GM19467 (cell line): ENCODE data around the gene LDLRAD3.
"Not testable (repeated sequence)": the region's sequence is repeated elsewhere in the genome, so short reads cannot be mapped to it uniquely, and the experiment has no call there.

ENCODE experiments used
- ATAC-seq: cut with Tn5 transposase; IDR thresholded peaks from one replicate; pipeline ENCODE4 v1.9.1; 2021; ENCODE audit warnings: mild to moderate bottlenecking, moderate library complexity; ENCODE audit not compliant: unreplicated experiment

Gene LDLRAD3

DNA sequence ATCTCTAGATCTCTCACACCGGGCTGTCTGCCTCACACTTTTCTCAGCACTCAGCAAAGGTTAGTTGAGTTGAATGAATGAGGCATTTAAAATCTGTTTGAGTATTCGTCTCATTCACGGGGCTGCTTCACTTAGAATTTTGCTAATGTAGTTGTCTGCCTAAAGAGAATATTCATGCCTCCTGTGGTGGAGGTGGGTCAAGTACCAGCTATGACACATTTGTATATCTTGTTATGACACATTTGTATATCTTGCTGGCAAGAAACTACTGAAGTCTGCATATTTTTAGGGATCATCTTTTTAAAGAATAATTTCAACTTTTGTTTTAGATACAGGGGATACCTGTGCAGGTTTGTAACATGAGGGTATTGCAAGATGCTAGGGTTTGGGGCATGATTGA is 43.1 kb downstream of the LDLRAD3 start:
- no peak for ATAC-seq

DNA sequence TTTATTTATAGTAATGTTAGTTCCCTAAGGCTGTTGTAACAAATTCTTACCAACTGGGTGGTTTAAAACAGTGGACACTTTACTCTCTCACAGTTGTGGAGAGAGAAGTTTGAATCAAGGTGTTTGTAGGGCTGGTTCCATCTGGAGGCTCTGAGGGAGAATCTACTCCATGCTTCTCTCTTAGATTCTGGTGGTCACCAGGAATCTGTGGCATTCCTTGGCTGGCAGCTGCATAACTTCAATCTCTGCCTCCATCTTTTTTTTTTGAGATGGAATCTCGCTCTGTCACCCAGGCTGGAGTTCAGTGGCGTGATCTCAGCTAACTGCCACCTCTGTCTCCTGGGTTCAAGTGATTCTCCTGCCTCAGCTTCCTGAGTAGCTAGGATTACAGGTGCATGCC is 46.3 kb downstream of the LDLRAD3 start:
- ATAC-seq = no peak

- no peak for ATAC-seq
Measured at GRCh38 chr11:35990816-35991215, 47.0 kb downstream of the LDLRAD3 start.

- ATAC-seq = no peak
Measured at GRCh38 chr11:35992548-35992947, 48.7 kb downstream of the LDLRAD3 start.

DNA sequence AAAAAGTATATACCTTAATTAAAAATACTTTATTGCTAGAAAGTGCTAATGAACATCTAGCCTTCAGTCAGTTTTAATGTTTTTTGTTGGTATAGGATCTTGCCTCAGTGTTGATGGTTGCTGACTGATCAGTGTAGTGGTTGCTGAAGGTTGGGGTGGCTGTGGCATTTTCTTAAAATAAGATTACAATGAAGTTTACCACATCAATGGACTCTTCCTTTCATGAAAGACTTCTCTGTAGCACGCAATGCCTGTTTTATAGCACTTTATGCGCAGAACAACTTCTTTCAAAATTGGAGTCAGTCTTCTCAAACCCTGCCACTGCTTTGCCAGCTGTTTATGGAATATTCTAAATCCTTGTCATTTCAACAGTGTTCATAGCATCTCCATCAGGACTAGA is 50.6 kb downstream of the LDLRAD3 start:
- ATAC-seq = no peak

DNA sequence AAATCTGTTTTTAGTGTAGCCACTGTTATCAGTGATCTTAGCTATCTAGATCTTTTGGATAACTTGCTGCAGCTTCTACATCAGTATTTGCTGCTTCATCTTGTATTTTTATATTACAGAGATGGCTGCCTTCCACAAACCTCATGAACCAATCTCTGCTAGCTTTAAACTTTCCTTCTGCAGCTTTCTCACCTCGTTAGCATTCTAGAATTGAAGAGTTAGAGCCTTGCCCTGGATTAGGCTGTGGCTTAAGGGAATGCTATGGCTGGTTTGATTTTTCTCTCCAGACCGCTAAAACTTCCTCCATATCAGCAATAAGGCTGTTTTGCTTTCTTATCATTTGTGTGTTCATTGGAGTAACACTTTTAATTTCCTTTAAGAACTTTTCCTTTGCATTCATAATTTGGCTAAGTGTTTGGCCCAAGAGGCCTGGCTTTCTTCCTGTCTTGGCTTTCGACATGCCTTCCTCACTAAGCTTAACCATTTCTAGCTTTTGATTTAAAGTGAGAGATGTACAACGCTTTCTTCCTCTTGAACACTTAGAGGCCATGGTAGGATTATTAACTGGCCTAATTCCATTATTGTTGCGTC is 51.9 kb downstream of the LDLRAD3 start:
- ATAC-seq = no peak

DNA sequence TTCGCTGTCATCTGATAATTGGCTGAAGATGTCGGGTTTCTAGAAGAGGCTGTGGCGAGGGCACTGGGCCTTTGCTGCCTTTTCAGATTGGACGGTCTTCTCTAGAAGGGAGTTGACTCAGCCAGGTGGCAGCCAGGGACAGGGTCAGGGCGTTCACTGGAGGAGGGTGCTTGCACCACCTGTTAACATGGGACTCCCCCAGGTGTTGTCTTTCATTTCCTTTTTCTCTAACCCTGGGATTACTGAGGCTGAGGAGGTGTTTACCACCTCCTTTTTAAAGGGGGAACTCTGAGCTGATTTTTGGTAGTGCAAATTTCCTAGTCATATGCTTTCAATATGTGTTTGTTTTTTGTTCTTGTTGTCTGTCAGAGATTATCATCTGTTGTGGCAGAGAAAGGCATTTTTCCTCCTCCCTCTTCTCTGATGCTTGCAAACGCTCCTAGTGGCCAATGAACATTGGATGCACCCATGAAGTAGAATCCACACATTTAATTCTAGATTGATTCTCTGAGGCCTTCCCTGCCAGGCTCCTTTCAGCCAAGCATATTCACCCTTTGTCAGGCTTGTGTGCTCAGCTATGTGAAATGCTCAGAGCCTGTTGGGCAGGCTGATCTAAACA is 54.1 kb downstream of the LDLRAD3 start:
- ATAC-seq = no peak

DNA sequence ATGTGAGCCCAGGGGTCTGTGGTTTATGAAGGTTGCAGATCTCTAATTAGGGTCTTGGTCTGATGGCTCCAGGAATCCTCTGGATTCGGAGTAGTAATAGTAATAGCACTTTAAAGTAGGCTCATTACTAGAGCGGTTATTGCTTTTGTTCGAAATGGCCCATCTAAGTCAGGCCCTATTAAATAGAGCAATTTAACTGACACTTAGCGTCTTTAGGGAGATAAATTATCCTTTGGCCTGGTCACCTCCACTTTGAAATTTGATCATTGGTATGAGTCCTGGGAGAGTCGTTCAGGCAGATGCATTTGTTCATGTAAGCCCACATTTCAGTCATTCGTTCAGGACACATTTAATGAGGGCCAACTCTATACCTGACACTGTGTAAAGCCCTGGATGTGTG is 54.8 kb downstream of the LDLRAD3 start:
- ATAC-seq = no peak

DNA sequence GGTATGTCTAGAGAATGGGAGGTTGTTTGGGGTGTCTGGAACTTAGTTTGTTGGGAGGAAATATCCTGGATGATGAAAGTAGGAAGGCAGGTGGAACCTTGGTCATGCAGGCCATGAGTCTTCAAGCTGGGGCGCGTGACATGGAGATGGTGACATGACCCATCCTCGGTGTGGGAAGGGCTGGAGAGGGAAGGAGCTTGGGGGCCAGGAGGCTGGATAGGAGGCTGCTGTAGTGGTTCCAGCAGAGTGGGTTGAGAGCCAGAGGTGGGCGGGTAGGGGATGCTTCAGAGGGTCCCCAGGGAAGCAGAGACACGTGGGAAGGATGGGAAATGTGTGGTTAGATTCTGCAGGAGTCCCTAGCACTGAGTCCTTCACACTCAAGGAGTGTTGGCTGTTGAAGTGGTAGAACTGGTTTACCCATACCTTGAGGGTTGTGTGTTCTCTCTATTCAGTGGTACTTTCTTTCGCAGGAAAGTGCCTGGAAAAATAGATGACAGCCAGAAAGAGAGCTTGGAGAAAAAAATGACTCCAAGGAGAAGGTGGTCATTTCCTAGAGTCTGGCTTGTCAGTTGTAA is 56.8 kb downstream of the LDLRAD3 start:
- ATAC-seq = no peak

- ATAC-seq = no peak
Measured at GRCh38 chr11:36002196-36002595, 58.3 kb downstream of the LDLRAD3 start.

DNA sequence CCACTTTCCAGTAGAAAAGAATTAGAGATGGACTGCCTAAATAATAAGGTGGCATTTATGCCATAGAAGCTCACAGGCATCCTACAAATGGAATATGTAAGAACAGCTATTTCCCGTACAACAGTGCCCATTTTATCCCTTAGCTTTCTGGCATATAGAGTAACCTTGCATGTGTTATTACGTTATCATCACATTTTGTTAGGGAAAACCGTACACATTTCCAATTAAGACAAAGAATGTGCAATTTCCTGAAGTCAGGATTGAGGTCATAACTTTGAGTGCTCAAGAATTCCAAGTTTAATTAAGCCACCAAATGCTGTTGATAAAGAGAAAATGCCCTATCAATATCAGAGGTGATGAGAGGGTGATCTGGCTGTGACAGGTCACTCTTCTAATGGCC is 58.9 kb downstream of the LDLRAD3 start:
- no peak for ATAC-seq

DNA sequence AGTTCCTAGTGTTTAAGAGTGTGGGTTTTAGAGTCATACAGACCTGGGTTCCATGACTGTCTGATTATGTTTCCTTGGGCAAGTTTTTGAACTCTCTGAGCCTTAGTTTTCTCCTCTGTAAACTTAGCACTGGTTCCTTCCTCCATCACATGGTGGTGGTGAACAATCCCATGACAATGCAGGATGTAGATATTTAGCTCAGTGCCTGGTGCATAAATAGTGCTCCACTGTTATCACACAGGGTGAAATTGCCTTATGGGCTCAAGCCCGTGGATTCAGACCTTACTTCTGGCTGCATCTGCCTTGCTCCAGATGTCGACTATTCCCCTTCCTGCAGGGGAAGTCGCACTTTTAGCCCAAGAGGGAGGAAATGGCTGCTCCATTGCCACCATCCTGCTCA is 62.7 kb downstream of the LDLRAD3 start:
- ATAC-seq = no peak

- no peak for ATAC-seq
Measured at GRCh38 chr11:36007127-36007655, 63.3 kb downstream of the LDLRAD3 start.

DNA sequence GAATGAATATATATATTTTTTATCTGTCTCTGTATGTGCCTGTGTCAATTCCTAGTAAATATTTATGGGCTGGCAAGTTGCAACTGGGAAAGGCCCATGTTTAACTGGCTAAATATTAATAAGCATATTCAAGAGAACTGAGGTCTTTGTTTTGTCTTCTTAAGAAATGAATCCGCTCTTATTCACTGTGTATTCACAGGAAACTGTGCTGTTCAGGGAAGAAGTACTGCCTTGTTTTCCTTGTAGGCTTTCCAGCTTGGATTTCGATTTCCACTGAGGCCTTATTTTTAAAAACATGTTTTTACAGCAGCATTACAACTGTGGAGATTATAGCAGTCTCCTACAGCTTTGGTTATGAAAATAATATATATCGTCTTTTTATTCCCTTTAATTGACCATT is 64.7 kb downstream of the LDLRAD3 start:
- ATAC-seq = no peak

- ATAC-seq = no peak
Measured at GRCh38 chr11:36009473-36009872, 65.6 kb downstream of the LDLRAD3 start.

DNA sequence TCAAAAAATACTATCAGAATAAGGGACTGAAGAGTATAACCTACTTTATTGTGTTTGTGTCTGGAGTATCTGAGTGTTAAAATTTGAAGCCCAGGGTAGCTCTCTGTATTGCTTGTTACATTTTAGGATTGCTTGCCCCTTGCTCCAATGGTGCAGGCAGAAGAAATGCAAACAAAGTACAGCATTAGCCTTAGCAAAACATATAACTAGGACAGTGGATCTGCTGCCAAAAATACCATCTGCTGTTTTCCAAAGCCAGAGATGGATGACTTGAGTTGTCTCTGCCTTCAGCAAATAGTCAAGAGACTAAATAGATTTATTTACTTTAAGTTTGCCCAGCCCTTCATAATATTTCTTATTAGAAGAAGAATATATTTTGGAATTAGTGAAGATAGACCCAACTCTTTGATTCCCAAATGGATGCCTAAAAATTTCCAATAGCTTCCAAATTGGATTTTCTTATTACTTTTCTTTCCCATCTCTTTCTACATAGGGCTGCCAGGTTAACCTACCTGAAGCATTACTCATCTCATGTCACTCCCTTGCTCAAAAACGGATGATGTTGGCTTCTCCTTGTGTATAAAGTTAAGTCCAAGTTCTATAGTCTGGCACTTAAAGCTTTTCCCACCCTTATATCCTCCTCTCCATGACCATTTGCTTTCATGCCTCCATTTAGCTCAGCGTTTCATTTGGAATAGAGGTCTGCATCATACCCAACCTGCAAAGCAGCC is 66.3 kb downstream of the LDLRAD3 start:
- ATAC-seq = no peak

DNA sequence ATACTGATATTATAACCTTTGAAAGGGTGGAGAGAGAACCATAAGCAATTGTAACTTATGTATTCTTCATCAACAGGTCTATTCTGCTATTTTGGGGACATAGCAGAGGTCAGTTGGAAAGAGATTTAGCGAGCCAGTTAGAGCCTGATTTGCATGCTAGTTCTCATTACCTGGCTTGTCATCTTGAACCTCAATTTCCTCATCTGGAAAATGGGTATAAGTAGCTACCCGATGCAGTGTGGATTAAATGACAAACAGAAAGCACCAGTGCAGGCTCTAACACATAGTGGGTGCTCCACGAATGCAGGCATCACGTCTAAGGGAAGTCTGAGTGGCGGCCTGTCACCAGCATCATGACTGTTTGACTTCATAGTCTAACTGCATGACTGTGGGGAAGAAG is 67.7 kb downstream of the LDLRAD3 start:
- ATAC-seq = no peak

- no peak for ATAC-seq
Measured at GRCh38 chr11:36012455-36012854, 68.6 kb downstream of the LDLRAD3 start.

- no peak for ATAC-seq
Measured at GRCh38 chr11:36012979-36013378, 69.1 kb downstream of the LDLRAD3 start.

GRCh38 chr11:36013446-36013845 is 69.6 kb downstream of the LDLRAD3 start:
- not testable (repeated sequence) for ATAC-seq

DNA sequence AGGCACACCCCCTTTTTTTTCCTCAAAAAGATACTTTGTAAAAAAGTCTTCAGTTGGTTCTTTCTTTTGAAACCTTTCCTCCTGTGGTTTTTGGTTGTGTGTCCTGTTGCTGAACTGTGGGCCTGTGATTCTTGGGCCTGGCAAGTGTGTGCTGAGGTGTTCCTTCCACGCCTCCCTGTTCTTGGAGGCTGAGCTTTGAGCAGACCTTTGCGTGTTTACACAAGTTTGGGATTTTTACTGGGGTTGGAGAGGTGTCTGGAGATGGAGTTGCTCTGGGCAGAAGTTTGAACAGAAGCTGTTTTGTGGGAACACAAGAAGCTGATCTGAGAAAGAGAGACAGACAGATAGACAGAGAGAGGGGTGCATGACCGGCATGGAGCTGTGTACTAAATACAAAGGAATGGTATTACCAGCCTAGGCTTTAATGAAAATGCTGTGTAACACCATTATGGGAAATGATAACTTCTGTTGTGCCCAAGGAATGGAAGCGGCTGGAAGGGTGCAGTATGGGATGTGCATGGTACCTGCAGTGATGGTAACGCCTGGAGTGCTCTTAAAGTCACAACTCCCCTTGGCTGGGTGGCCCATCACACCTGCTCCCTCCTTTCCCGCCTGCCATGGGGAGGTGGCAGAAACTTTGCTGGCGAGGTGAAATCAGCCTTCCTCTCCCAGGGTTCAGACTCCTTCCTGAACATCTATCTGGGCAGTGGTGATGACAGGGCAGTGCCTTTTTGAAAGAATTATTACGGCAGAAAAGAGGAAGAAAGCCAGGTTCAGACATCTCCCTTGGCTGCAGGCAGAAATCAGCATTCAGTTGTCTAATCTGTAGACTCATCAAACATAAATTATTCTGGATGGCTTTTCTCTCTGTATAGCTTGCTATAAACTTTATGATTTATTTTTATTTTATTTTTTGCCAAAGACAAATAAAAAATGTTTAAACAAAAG is 70.4 kb downstream of the LDLRAD3 start:
- no peak for ATAC-seq
